GM12872 (cell line): ENCODE measurements around the gene LILRB4.

Source experiments
- TF ChIP-seq, protein P1 (sequence below): IDR thresholded peaks from 3 replicates; pipeline ENCODE4 v1.5.1; 2011; ENCODE audit warnings: low read depth, mild to moderate bottlenecking, low read length, moderate library complexity; ENCODE audit not compliant: insufficient read depth

Gene LILRB4

GRCh38 chr19:54704928-54705327 is 42.1 kb downstream of the LILRB4 start:
- TF ChIP-seq, protein P1, sequence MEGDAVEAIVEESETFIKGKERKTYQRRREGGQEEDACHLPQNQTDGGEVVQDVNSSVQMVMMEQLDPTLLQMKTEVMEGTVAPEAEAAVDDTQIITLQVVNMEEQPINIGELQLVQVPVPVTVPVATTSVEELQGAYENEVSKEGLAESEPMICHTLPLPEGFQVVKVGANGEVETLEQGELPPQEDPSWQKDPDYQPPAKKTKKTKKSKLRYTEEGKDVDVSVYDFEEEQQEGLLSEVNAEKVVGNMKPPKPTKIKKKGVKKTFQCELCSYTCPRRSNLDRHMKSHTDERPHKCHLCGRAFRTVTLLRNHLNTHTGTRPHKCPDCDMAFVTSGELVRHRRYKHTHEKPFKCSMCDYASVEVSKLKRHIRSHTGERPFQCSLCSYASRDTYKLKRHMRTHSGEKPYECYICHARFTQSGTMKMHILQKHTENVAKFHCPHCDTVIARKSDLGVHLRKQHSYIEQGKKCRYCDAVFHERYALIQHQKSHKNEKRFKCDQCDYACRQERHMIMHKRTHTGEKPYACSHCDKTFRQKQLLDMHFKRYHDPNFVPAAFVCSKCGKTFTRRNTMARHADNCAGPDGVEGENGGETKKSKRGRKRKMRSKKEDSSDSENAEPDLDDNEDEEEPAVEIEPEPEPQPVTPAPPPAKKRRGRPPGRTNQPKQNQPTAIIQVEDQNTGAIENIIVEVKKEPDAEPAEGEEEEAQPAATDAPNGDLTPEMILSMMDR: no peak

- TF ChIP-seq, protein P1: no peak
These were observed 45.2 kb downstream of the LILRB4 start for GRCh38 chr19:54707962-54708361.

GRCh38 chr19:54708781-54709180 is 46.0 kb downstream of the LILRB4 start:
- TF ChIP-seq, protein P1: no peak

DNA sequence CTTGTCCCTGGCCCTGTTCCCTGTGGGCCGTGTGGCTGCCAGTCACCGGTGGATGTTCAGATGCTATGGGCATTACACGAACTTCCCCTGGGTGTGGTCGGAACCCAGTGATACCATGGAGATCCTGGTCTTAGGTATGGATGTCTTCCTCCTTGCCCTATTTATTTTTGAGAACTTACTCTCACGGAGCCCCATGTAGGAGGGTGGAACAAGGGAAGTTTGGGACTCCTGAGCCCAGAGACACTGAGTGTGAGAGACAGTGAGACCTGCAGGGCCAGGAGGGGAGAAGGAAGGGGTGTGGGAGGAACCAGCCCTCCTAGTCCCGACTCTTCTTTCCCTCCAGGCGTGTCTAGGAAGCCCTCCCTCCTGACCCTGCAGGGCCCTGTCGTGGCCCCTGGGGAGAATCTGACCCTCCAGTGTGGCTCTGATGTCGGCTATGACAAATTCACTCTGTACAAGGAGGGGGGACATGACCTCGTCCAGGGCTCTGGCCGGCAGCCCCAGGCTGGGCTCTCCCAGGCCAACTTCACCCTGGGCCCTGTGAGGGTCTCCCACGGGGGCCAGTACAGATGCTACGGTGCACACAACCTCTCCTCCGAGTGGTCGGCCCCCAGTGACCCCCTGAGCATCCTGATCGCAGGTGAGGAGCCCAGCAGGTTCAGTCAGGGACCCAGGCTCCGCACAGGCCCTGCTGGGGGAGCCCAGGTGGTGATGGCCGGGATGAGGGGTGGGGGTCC is 46.6 kb downstream of the LILRB4 start:
- TF ChIP-seq, protein P1: no peak
